HepG2 (cell line): ENCODE results near the gene SERPINA9. TPM values are rescaled to one million over a fixed set of nuclear protein-coding genes. Genes with fewer than 3 reads are reported as not detected.

Experiments used
- ATF1 ChIP-seq: IDR thresholded peaks from 2 replicates; pipeline ENCODE4 v1.6.1; 2016; ENCODE audit warnings: mild to moderate bottlenecking, control low read depth
- HNRNPLL ChIP-seq: fragments of 200-400 bp; formaldehyde crosslinking; IDR thresholded peaks from 2 replicates; pipeline ENCODE4 v1.6.1; 2017; ENCODE audit warnings: mild to moderate bottlenecking, low read depth, low read length; ENCODE audit not compliant: poor library complexity, severe bottlenecking
- SMAD1 ChIP-seq: sonication (generic); formaldehyde crosslinking; IDR thresholded peaks from 2 replicates; pipeline ENCODE4 v1.4.0; 2020; ENCODE audit warnings: missing genetic modification reagents, low read depth, mild to moderate bottlenecking, borderline replicate concordance
- STAT5B ChIP-seq: sonication (generic); formaldehyde crosslinking; IDR thresholded peaks from 2 replicates; pipeline ENCODE4 v1.4.0; 2020; ENCODE audit warnings: missing genetic modification reagents
- TMF1 ChIP-seq: sonication (generic); formaldehyde crosslinking; IDR thresholded peaks from 2 replicates; pipeline ENCODE4 v1.8.1; 2022; ENCODE audit warnings: low read depth, missing genetic modification reagents
- ZMAT3 ChIP-seq: sonication (generic); formaldehyde crosslinking; conservative IDR thresholded peaks from 2 replicates; pipeline ENCODE4 v1.7.0; 2021; ENCODE audit warnings: missing genetic modification reagents
- ZNF224 ChIP-seq: sonication (generic); formaldehyde crosslinking; IDR thresholded peaks from 2 replicates; pipeline ENCODE4 v1.5.0; 2020; ENCODE audit warnings: mild to moderate bottlenecking, missing genetic modification reagents
- polyA plus RNA-seq, 8 experiments: library from polyadenylated mRNA; depleted of rRNA in 3 of 8; stranded (reverse) in 7 of 8; unstranded in 1 of 8; fragments of >200 nt; fragmentation: Illumina TruSeq in 4 of 8; extraction: Trizol in 4 of 8; gene quantifications; 2 replicates each; pipeline versions ENCODE4 v1.2.1 to v1.2.3, GENCODE V29; 2011 to 2016; ENCODE audit warnings: low read depth in 4 of 8, missing spikeins in 1 of 8, mixed read lengths in 1 of 8; ENCODE audit not compliant: insufficient read depth in 1 of 8
- total RNA-seq, 5 experiments: library from RNA; depleted of rRNA; stranded (reverse); fragments of >200 nt; fragmentation: Illumina TruSeq; extraction: Trizol; gene quantifications; 2 replicates each; pipeline ENCODE4 v1.2.3, GENCODE V29; 2016; ENCODE audit warnings: low read depth in 1 of 5
- TF ChIP-seq, protein P1 (sequence below), 2 experiments: IDR thresholded peaks; 2 replicates each; pipeline ENCODE4 v1.6.1; 2011 to 2012; ENCODE audit warnings: low read length in 2 of 2, borderline replicate concordance in 1 of 2, low read depth in 1 of 2, mild to moderate bottlenecking in 1 of 2, moderate library complexity in 1 of 2
- TF ChIP-seq, protein P2 (sequence below): sonication (generic); formaldehyde crosslinking; IDR thresholded peaks from 2 replicates; pipeline ENCODE4 v1.4.0; 2020; ENCODE audit warnings: mild to moderate bottlenecking, missing genetic modification reagents
- TF ChIP-seq, protein P3 (sequence below): sonication (generic); formaldehyde crosslinking; conservative IDR thresholded peaks from 2 replicates; pipeline ENCODE4 v1.4.0; 2020; ENCODE audit warnings: missing genetic modification reagents

The SERPINA9 gene
- total and polyA plus RNA-seq, 2 of the 13 experiments (the other 11 are each of a cell fraction or from before 2014, with no cell fraction given): 0.21 TPM; not detected in 1

DNA sequence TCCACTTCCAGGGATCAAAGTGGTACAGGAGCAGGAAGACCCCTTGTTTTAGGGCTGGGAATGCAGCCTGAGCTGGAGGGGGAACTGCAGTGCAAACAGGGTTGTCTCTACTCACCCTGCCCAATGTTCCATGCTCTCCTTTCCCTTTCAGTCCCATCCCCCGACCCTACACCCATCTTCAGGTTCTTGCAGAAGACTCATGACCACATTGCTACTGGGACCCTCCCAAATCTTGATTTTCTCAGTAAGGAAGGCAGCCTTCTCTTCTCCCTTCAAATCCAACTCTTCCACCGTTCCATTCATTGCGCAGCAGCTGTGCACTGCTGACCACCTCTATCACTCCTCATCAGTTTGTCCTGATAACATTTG, 25.3 kb downstream of the SERPINA9 start (continued):
- TF ChIP-seq SMAD1 (CRISPR knock-in tag) (no peak; the same call in 1 of the 2 replicates), TMF1 (CRISPR knock-in tag) (0 out of 2 replicates have a peak, but pooled peaks have one; percentile 35), HNRNPLL (no peak), STAT5B (no peak), ZNF224 (CRISPR knock-in tag) (0 out of 2 replicates have a peak, but pooled peaks have one; percentile 51), ATF1 (CRISPR knock-in tag) (0 out of 2 replicates have a peak, but pooled peaks have one; percentile 30), ZMAT3 (CRISPR knock-in tag) (0 out of 2 replicates have a peak, but pooled peaks have one; percentile 19)
- TF ChIP-seq, protein P1, sequence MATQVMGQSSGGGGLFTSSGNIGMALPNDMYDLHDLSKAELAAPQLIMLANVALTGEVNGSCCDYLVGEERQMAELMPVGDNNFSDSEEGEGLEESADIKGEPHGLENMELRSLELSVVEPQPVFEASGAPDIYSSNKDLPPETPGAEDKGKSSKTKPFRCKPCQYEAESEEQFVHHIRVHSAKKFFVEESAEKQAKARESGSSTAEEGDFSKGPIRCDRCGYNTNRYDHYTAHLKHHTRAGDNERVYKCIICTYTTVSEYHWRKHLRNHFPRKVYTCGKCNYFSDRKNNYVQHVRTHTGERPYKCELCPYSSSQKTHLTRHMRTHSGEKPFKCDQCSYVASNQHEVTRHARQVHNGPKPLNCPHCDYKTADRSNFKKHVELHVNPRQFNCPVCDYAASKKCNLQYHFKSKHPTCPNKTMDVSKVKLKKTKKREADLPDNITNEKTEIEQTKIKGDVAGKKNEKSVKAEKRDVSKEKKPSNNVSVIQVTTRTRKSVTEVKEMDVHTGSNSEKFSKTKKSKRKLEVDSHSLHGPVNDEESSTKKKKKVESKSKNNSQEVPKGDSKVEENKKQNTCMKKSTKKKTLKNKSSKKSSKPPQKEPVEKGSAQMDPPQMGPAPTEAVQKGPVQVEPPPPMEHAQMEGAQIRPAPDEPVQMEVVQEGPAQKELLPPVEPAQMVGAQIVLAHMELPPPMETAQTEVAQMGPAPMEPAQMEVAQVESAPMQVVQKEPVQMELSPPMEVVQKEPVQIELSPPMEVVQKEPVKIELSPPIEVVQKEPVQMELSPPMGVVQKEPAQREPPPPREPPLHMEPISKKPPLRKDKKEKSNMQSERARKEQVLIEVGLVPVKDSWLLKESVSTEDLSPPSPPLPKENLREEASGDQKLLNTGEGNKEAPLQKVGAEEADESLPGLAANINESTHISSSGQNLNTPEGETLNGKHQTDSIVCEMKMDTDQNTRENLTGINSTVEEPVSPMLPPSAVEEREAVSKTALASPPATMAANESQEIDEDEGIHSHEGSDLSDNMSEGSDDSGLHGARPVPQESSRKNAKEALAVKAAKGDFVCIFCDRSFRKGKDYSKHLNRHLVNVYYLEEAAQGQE (IDR thresholded peaks at IDR 0.05; ENCODE audit: borderline replicate concordance in 1 of 2, low read depth in 1 of 2, low read length in 2 of 2): no peak
- TF ChIP-seq, protein P2, sequence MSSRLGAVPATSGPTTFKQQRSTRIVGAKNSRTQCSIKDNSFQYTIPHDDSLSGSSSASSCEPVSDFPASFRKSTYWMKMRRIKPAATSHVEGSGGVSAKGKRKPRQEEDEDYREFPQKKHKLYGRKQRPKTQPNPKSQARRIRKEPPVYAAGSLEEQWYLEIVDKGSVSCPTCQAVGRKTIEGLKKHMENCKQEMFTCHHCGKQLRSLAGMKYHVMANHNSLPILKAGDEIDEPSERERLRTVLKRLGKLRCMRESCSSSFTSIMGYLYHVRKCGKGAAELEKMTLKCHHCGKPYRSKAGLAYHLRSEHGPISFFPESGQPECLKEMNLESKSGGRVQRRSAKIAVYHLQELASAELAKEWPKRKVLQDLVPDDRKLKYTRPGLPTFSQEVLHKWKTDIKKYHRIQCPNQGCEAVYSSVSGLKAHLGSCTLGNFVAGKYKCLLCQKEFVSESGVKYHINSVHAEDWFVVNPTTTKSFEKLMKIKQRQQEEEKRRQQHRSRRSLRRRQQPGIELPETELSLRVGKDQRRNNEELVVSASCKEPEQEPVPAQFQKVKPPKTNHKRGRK: peak; percentile 30; the same call in 1 of the 2 replicates
- TF ChIP-seq, protein P3, sequence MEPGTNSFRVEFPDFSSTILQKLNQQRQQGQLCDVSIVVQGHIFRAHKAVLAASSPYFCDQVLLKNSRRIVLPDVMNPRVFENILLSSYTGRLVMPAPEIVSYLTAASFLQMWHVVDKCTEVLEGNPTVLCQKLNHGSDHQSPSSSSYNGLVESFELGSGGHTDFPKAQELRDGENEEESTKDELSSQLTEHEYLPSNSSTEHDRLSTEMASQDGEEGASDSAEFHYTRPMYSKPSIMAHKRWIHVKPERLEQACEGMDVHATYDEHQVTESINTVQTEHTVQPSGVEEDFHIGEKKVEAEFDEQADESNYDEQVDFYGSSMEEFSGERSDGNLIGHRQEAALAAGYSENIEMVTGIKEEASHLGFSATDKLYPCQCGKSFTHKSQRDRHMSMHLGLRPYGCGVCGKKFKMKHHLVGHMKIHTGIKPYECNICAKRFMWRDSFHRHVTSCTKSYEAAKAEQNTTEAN (CRISPR knock-in tag): no peak
